ENCODE results near the gene L3MBTL2. TPM values are rescaled to one million over a fixed set of nuclear protein-coding genes. Genes with fewer than 3 reads are reported as not detected.

Gene L3MBTL2
- total RNA-seq, 1 experiment from 2014 or later = 27.0 TPM

GRCh38 chr22:41249442-41249841, 44.3 kb downstream of the L3MBTL2 start:
- Mint-ChIP-seq H3K4me3 (ENCODE audit: low read depth, unreplicated experiment) (no peak overlapping the region), H3K36me3 (ENCODE audit: insufficient read depth, unreplicated experiment) (peaks cover 94% of the 10 kb centered on the region), H3K27me3 (ENCODE audit: unreplicated experiment) (no peaks in the 10 kb centered on the region), H3K9me3 (ENCODE audit: low read depth, unreplicated experiment) (no peaks in the 10 kb centered on the region), H3K27ac (ENCODE audit: unreplicated experiment) (no peak overlapping the region), H3K4me1 (ENCODE audit: low read depth, unreplicated experiment) (no peaks in the 10 kb centered on the region)
- TF ChIP-seq CTCF (IDR thresholded peaks at IDR 0.05; ENCODE audit: unreplicated experiment) = no peak
- BruUV-seq (replicated peaks) = no TSS peak
- CTCF ChIA-PET = no interaction called here
- intact Hi-C loops (cut with micrococcal nuclease; ENCODE audit: unreplicated experiment) = no loop called here
- DNase-seq = no peak

- H3K4me3 Mint-ChIP-seq (ENCODE audit: low read depth, unreplicated experiment) = no peak overlapping the region
- TF ChIP-seq CTCF (IDR thresholded peaks at IDR 0.05; ENCODE audit: unreplicated experiment) = no peak
- DNase-seq = no peak
- CTCF ChIA-PET = no interaction called here
- no peaks in the 10 kb centered on the region for H3K4me1 Mint-ChIP-seq (ENCODE audit: low read depth, unreplicated experiment)
- no peaks in the 10 kb centered on the region for H3K9me3 Mint-ChIP-seq (ENCODE audit: low read depth, unreplicated experiment)
- BruUV-seq (replicated peaks) = no TSS peak
- intact Hi-C loops (cut with micrococcal nuclease; ENCODE audit: unreplicated experiment) = no loop called here
- H3K27ac Mint-ChIP-seq (ENCODE audit: unreplicated experiment) = no peak overlapping the region
- H3K27me3 Mint-ChIP-seq (ENCODE audit: unreplicated experiment) = no peaks in the 10 kb centered on the region
- peaks cover 95% of the 10 kb centered on the region for H3K36me3 Mint-ChIP-seq (ENCODE audit: insufficient read depth, unreplicated experiment)
Measured at GRCh38 chr22:41250127-41250526, 45.0 kb downstream of the L3MBTL2 start.

GRCh38 chr22:41252365-41252764, 47.3 kb downstream of the L3MBTL2 start:
- no TSS peak for BruUV-seq (replicated peaks)
- no peak overlapping the region for H3K27ac Mint-ChIP-seq (ENCODE audit: unreplicated experiment)
- peaks cover 94% of the 10 kb centered on the region for H3K36me3 Mint-ChIP-seq (ENCODE audit: insufficient read depth, unreplicated experiment)
- no peak for DNase-seq
- intact Hi-C loops (cut with micrococcal nuclease; ENCODE audit: unreplicated experiment) = no loop called here
- TF ChIP-seq CTCF (IDR thresholded peaks at IDR 0.05; ENCODE audit: unreplicated experiment) = no peak
- H3K4me3 Mint-ChIP-seq (ENCODE audit: low read depth, unreplicated experiment) = no peak overlapping the region
- peaks cover 11% of the 10 kb centered on the region for H3K4me1 Mint-ChIP-seq (ENCODE audit: low read depth, unreplicated experiment)
- no peaks in the 10 kb centered on the region for H3K27me3 Mint-ChIP-seq (ENCODE audit: unreplicated experiment)
- CTCF ChIA-PET = no interaction called here
- no peaks in the 10 kb centered on the region for H3K9me3 Mint-ChIP-seq (ENCODE audit: low read depth, unreplicated experiment)

GRCh38 chr22:41254230-41254629, 49.1 kb downstream of the L3MBTL2 start:
- TF ChIP-seq CTCF (IDR thresholded peaks at IDR 0.05; ENCODE audit: unreplicated experiment) = no peak
- CTCF ChIA-PET = no interaction called here

More at GRCh38 chr22:41254230-41254629, 49.1 kb downstream of the L3MBTL2 start:
- H3K9me3 Mint-ChIP-seq (ENCODE audit: low read depth, unreplicated experiment) = no peaks in the 10 kb centered on the region
- no peak overlapping the region for H3K27ac Mint-ChIP-seq (ENCODE audit: unreplicated experiment)
- intact Hi-C loops (cut with micrococcal nuclease; ENCODE audit: unreplicated experiment) = no loop called here
- BruUV-seq (replicated peaks) = no TSS peak
- peaks cover 12% of the 10 kb centered on the region for H3K4me1 Mint-ChIP-seq (ENCODE audit: low read depth, unreplicated experiment)
- H3K4me3 Mint-ChIP-seq (ENCODE audit: low read depth, unreplicated experiment) = no peak overlapping the region
- H3K36me3 Mint-ChIP-seq (ENCODE audit: insufficient read depth, unreplicated experiment) = peaks cover 89% of the 10 kb centered on the region
- no peak for DNase-seq
- no peaks in the 10 kb centered on the region for H3K27me3 Mint-ChIP-seq (ENCODE audit: unreplicated experiment)
